Neural progenitor cell (in vitro differentiated cells): ENCODE results near the gene TNRC18. TPM values are rescaled to one million over a fixed set of nuclear protein-coding genes. Genes with fewer than 3 reads are reported as not detected.

Experiments used
- DNase-seq: peaks from one replicate; pipeline ENCODE4 v3.0.0-alpha.2; 2016; ENCODE audit warnings: low spot score
- H2AFZ ChIP-seq: fragments of 200-600 bp; sonication (generic); replicated peaks from 2 replicates; pipeline ENCODE4 v1.6.1; 2016; ENCODE audit warnings: antibody characterized with exemption
- H3F3A ChIP-seq: fragments of 200-600 bp; sonication (generic); 2 replicates; pipeline ENCODE4 v1.6.1; 2016; ENCODE audit warnings: antibody characterized with exemption, low read depth
- H3K27ac ChIP-seq: fragments of 200-600 bp; sonication (generic); 2 replicates; pipeline ENCODE4 v1.5.1; 2016; ENCODE audit warnings: mild to moderate bottlenecking
- H3K27me3 ChIP-seq: fragments of 200-600 bp; sonication (generic); 2 replicates; pipeline ENCODE4 v1.6.1; 2016; ENCODE audit warnings: mild to moderate bottlenecking, moderate library complexity
- H3K36me3 ChIP-seq: fragments of 200-600 bp; sonication (generic); 2 replicates; pipeline ENCODE4 v1.5.1; 2016
- H3K4me1 ChIP-seq: fragments of 200-600 bp; sonication (generic); 2 replicates; pipeline ENCODE4 v1.6.1; 2016; ENCODE audit warnings: mixed run types
- H3K4me2 ChIP-seq: fragments of 200-600 bp; sonication (generic); 2 replicates; pipeline ENCODE4 v1.6.1; 2016
- H3K4me3 ChIP-seq: fragments of 200-600 bp; sonication (generic); 2 replicates; pipeline ENCODE4 v1.5.1; 2016
- H3K79me2 ChIP-seq: fragments of 200-600 bp; sonication (generic); 2 replicates; pipeline ENCODE4 v1.6.1; 2016; ENCODE audit warnings: low read depth
- H3K9ac ChIP-seq: fragments of 200-600 bp; sonication (generic); 2 replicates; pipeline ENCODE4 v1.6.1; 2016
- H3K9me3 ChIP-seq: fragments of 200-600 bp; sonication (generic); 2 replicates; pipeline ENCODE4 v1.5.1; 2016; ENCODE audit warnings: low read depth
- H4K20me1 ChIP-seq: fragments of 200-600 bp; sonication (generic); 2 replicates; pipeline ENCODE4 v1.6.1; 2016; ENCODE audit warnings: low read depth
- H3K27ac Mint-ChIP-seq: 3 replicates; pipeline ENCODE4 v1.8.0; 2021; ENCODE audit warnings: mixed read lengths
- H3K27me3 Mint-ChIP-seq: 2 replicates; pipeline ENCODE4 v1.8.0; 2022; ENCODE audit warnings: low read depth, mild to moderate bottlenecking, inconsistent platforms, moderate library complexity, mixed read lengths; ENCODE audit not compliant: insufficient read depth
- H3K36me3 Mint-ChIP-seq: 3 replicates; pipeline ENCODE4 v1.8.0; 2021; ENCODE audit warnings: mixed read lengths
- H3K4me1 Mint-ChIP-seq: 3 replicates; pipeline ENCODE4 v1.8.0; 2021; ENCODE audit warnings: mixed read lengths
- H3K4me3 Mint-ChIP-seq: 3 replicates; pipeline ENCODE4 v1.8.0; 2021; ENCODE audit warnings: mild to moderate bottlenecking, moderate library complexity, mixed read lengths
- H3K9me3 Mint-ChIP-seq: 3 replicates; pipeline ENCODE4 v1.8.0; 2020; ENCODE audit warnings: mixed read lengths
- EZH2 ChIP-seq: fragments of 200-600 bp; sonication (generic); IDR thresholded peaks from 2 replicates; pipeline ENCODE4 v1.6.1; 2017; ENCODE audit warnings: antibody characterized with exemption, mild to moderate bottlenecking, moderate library complexity
- EZH2phosphoT487 ChIP-seq: fragments of 200-600 bp; sonication (generic); IDR thresholded peaks from 2 replicates; pipeline ENCODE4 v1.6.1; 2017; ENCODE audit warnings: antibody characterized with exemption
- total RNA-seq: library from RNA; depleted of rRNA; stranded (reverse); fragments of >200 nt; gene quantifications from 2 replicates; pipeline ENCODE4 v1.2.3, GENCODE V29; 2015; ENCODE audit warnings: low replicate concordance
- TF ChIP-seq, protein P1 (sequence below): fragments of 200-600 bp; sonication (generic); IDR thresholded peaks from 2 replicates; pipeline ENCODE4 v1.5.1; 2017; ENCODE audit warnings: antibody characterized with exemption, mild to moderate bottlenecking

TNRC18 gene
- total RNA-seq, 1 donor from 2014 or later: 16.1 TPM

DNA sequence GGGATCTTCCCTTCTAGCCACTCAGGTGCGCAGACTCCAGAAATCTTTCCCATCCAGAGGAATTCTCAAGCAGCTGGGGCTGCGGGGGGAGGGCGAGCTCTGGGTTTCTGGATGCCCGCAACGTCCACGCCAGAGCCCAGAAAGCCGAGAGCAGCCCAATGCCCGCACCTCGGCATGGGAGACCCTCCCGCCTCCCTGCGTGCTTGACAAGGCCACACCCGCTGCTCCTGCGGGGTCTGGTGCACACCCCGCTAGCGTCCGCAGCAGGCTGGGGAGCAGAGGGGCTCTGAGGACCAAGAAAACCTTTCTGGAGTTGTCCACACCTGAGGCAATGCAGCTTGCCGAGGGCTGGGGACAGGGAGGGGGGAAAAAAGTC lies 74.6 kb downstream of the TNRC18 start:
- peaks cover 53% of the 10 kb centered on the region for H4K20me1 ChIP-seq
- H3K27me3 Mint-ChIP-seq: peaks cover 12% of the 10 kb centered on the region
- H3K27ac Mint-ChIP-seq: no peak overlapping the region
- peaks cover 46% of the 10 kb centered on the region for H3K27me3 ChIP-seq
- H3K9me3 ChIP-seq: no peaks in the 10 kb centered on the region
- H3K79me2 ChIP-seq: no peaks in the 10 kb centered on the region
- H3K4me1 ChIP-seq: peaks cover 25% of the 10 kb centered on the region
- TF ChIP-seq, protein P1, sequence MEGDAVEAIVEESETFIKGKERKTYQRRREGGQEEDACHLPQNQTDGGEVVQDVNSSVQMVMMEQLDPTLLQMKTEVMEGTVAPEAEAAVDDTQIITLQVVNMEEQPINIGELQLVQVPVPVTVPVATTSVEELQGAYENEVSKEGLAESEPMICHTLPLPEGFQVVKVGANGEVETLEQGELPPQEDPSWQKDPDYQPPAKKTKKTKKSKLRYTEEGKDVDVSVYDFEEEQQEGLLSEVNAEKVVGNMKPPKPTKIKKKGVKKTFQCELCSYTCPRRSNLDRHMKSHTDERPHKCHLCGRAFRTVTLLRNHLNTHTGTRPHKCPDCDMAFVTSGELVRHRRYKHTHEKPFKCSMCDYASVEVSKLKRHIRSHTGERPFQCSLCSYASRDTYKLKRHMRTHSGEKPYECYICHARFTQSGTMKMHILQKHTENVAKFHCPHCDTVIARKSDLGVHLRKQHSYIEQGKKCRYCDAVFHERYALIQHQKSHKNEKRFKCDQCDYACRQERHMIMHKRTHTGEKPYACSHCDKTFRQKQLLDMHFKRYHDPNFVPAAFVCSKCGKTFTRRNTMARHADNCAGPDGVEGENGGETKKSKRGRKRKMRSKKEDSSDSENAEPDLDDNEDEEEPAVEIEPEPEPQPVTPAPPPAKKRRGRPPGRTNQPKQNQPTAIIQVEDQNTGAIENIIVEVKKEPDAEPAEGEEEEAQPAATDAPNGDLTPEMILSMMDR: no peak
- TF ChIP-seq EZH2: no peak
- peaks cover 32% of the 10 kb centered on the region for H3K4me1 Mint-ChIP-seq
- no peak overlapping the region for H3K4me3 ChIP-seq
- no peak overlapping the region for H3K27ac ChIP-seq
- H3K4me3 Mint-ChIP-seq: no peak overlapping the region
- H3K9ac ChIP-seq: no peak overlapping the region
- H3K36me3 Mint-ChIP-seq: peaks cover 43% of the 10 kb centered on the region
- no peak for DNase-seq
- H3K4me2 ChIP-seq: no peak overlapping the region
- no peak overlapping the region for H2AFZ ChIP-seq
- H3K36me3 ChIP-seq: peaks cover under 1% of the 10 kb centered on the region
- peaks cover 11% of the 10 kb centered on the region for H3K9me3 Mint-ChIP-seq
- peaks cover 14% of the 10 kb centered on the region for H3F3A ChIP-seq

DNA sequence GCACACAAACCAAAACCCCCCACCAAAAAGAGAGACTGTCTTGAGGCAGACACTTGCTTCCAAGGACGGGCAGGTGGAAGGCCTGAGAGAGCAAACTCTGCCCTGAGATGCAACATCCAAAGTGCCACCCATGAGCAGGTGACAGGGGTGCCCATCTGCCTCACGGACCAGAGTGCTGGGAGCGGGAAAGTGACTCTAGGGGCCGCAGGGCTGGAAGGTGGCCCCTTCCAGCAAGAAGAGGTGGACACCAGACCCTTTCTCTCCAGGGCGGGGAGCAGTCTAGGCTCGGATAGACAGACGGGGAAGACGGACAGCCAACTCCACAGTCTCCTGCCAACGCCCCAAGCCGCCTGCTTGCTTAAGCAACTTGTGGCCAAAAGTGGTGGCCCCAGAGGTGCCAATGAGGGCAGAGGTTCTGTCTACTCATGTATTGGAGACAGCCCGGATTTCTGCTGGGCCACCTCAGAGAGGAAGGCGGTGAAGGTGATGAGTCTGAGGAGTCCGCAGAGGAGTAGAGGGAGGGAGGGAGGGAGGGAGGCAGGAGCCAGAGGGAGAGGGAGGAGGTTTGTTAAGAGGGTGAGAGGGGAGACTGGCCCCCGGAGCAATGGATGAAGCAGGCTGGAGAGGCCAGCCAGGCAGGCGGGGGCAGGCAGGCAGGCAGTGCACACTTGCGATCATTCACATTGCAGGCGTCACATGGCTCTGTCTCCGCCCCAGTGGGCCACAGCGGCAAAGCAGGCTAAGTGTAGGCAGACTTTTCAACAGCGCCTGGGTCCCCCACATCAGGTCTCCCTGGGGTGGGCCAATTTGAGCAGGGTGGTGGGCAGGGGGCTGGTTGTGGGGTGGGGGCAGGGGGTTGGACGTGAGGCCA lies 75.3 kb downstream of the TNRC18 start:
- peaks cover 46% of the 10 kb centered on the region for H3K27me3 ChIP-seq
- H3K4me3 ChIP-seq: no peak overlapping the region
- peaks cover 6% of the 10 kb centered on the region for H3K36me3 ChIP-seq
- Mint-ChIP-seq H3K4me1 (peaks cover 32% of the 10 kb centered on the region), H3K36me3 (peaks cover 45% of the 10 kb centered on the region), H3K27ac (peak overlapping the region; percentile 72), H3K27me3 (peaks cover 13% of the 10 kb centered on the region), H3K4me3 (no peak overlapping the region), H3K9me3 (peaks cover 17% of the 10 kb centered on the region)
- H3K79me2 ChIP-seq: no peaks in the 10 kb centered on the region
- peaks cover 47% of the 10 kb centered on the region for H4K20me1 ChIP-seq
- H3F3A ChIP-seq: peaks cover 14% of the 10 kb centered on the region
- peaks cover 25% of the 10 kb centered on the region for H3K4me1 ChIP-seq
- H3K9me3 ChIP-seq: no peaks in the 10 kb centered on the region
- H3K4me2 ChIP-seq: no peak overlapping the region
- no peak overlapping the region for H3K27ac ChIP-seq
- H2AFZ ChIP-seq: no peak overlapping the region
- no peak overlapping the region for H3K9ac ChIP-seq
- DNase-seq: peak; percentile 22
- TF ChIP-seq, protein P1: no peak
- TF ChIP-seq EZH2 (no peak), EZH2phosphoT487 (no peak)

DNA sequence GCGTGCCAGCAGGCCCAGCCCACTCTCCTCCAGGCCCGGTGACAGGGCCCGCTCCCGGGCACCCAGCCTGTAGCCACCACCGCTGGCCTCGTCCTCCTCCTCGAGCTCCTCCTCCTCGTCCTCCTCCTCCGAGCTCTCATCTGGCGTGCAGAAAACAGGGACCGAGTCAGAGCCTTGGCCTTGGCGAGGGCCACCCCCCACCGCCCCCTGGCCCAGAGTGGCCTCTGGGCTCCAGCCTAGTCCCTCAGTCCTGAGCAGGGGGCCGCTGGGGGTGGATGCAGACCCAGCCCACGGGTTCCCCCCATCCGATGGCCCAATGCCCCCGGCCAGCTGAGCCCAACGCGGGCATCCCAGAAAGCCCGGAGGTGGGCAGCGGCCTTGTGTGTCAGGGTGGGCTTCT lies 78.0 kb downstream of the TNRC18 start:
- Histone ChIP-seq H3K9ac (no peak overlapping the region), H3K27me3 (peaks cover 20% of the 10 kb centered on the region), H3K4me1 (peaks cover 10% of the 10 kb centered on the region), H3F3A (peaks cover 2% of the 10 kb centered on the region), H4K20me1 (peaks cover 20% of the 10 kb centered on the region), H3K27ac (no peak overlapping the region), H2AFZ (no peak overlapping the region), H3K36me3 (peaks cover 6% of the 10 kb centered on the region), H3K79me2 (no peaks in the 10 kb centered on the region), H3K4me2 (no peak overlapping the region), H3K9me3 (no peaks in the 10 kb centered on the region), H3K4me3 (no peak overlapping the region)
- peaks cover 46% of the 10 kb centered on the region for H3K36me3 Mint-ChIP-seq
- TF ChIP-seq, protein P1: no peak
- TF ChIP-seq EZH2phosphoT487: no peak
- TF ChIP-seq EZH2: no peak
- no peak for DNase-seq
- no peak overlapping the region for H3K4me3 Mint-ChIP-seq
- no peak overlapping the region for H3K27ac Mint-ChIP-seq
- H3K9me3 Mint-ChIP-seq: peaks cover 30% of the 10 kb centered on the region
- H3K4me1 Mint-ChIP-seq: peaks cover 10% of the 10 kb centered on the region
- peaks cover 14% of the 10 kb centered on the region for H3K27me3 Mint-ChIP-seq
